Measurements from ENCODE around the gene TRIM65.

- TF ChIP-seq CTCF (IDR thresholded peaks at IDR 0.05; ENCODE audit: low read depth, low read length) (no peak), EZH2phosphoT487 (IDR thresholded peaks at IDR 0.05; ENCODE audit: low read depth) (no peak)
Observed at GRCh38 chr17:75880266-75880665, 16.5 kb downstream of the TRIM65 start.

Measured in OCI-LY3 (cell line).